ENCODE results near the gene RRP1. TPM values are rescaled to one million over a fixed set of nuclear protein-coding genes. Genes with fewer than 3 reads are reported as not detected.

The RRP1 gene
- total RNA-seq, 4 donors from 2014 or later, result 19.0 to 25.2 (median 20.8) TPM

- TF ChIP-seq EP300 (IDR thresholded peaks at IDR 0.05) (no peak), CTCF (IDR thresholded peaks at IDR 0.05) (no peak), POLR2AphosphoS5 (IDR thresholded peaks at IDR 0.05) (no peak), POLR2A (IDR thresholded peaks at IDR 0.05) (no peak)
- peaks cover 0 to 48% of the 10 kb centered on the region in 2 donors for H3K36me3 ChIP-seq
- 60 to 80% methylated on average over 1 to 14 of the region's 21 CpGs for WGBS, 2 donors (ENCODE audit: low coverage in 1 of 2)
- H3K27ac ChIP-seq, result no peak overlapping the region
- peaks cover 0 to 9% (median 7%) of the 10 kb centered on the region in 3 donors for H3K4me1 ChIP-seq
- no peak for ATAC-seq
- H3K9me3 ChIP-seq, result no peaks in the 10 kb centered on the region
- no peaks in the 10 kb centered on the region for H3K27me3 ChIP-seq
- no peak overlapping the region for H3K4me3 ChIP-seq
Observed at GRCh38 chr21:43806017-43806710, 16.8 kb downstream of the RRP1 start.

GRCh38 chr21:43808367-43808766 is 19.0 kb downstream of the RRP1 start:
- TF ChIP-seq POLR2A (IDR thresholded peaks at IDR 0.05) (no peak), CTCF (IDR thresholded peaks at IDR 0.05) (no peak), POLR2AphosphoS5 (IDR thresholded peaks at IDR 0.05) (no peak), EP300 (IDR thresholded peaks at IDR 0.05) (no peak)
- peaks cover 0 to 26% of the 10 kb centered on the region in 2 donors for H3K36me3 ChIP-seq
- no peak overlapping the region for H3K4me3 ChIP-seq
- H3K4me1 ChIP-seq, result peaks cover 0 to 24% (median 7%) of the 10 kb centered on the region in 3 donors
- no peak overlapping the region for H3K27ac ChIP-seq
- H3K9me3 ChIP-seq, result no peaks in the 10 kb centered on the region
- WGBS, 2 donors (ENCODE audit: low coverage in 1 of 2), result 60 to 67% methylated on average over 3 of the region's 18 CpGs
- ATAC-seq, result no peak
- H3K27me3 ChIP-seq, result no peaks in the 10 kb centered on the region

GRCh38 chr21:43808832-43809251 is 19.5 kb downstream of the RRP1 start:
- Histone ChIP-seq H3K27ac (no peak overlapping the region), H3K4me1 (peaks cover 0 to 24% (median 7%) of the 10 kb centered on the region in 3 donors), H3K27me3 (no peaks in the 10 kb centered on the region), H3K4me3 (no peak overlapping the region), H3K9me3 (no peaks in the 10 kb centered on the region), H3K36me3 (peaks cover 0 to 22% of the 10 kb centered on the region in 2 donors)
- TF ChIP-seq CTCF (IDR thresholded peaks at IDR 0.05), result no peak
- TF ChIP-seq POLR2AphosphoS5 (IDR thresholded peaks at IDR 0.05), result no peak
- no peak for TF ChIP-seq EP300 (IDR thresholded peaks at IDR 0.05)
- no peak for TF ChIP-seq POLR2A (IDR thresholded peaks at IDR 0.05)
- no peak for ATAC-seq
- 80 to 90% methylated on average over 4 to 16 of the region's 22 CpGs for WGBS, 2 donors (ENCODE audit: low coverage in 1 of 2)

GRCh38 chr21:43809346-43809799 is 20.0 kb downstream of the RRP1 start:
- Histone ChIP-seq H3K36me3 (peaks cover 0 to 16% of the 10 kb centered on the region in 2 donors), H3K4me3 (no peak overlapping the region), H3K27me3 (no peaks in the 10 kb centered on the region), H3K27ac (no peak overlapping the region), H3K4me1 (peaks cover 0 to 24% (median 7%) of the 10 kb centered on the region in 3 donors), H3K9me3 (no peaks in the 10 kb centered on the region)
- TF ChIP-seq POLR2AphosphoS5 (IDR thresholded peaks at IDR 0.05) (no peak), CTCF (IDR thresholded peaks at IDR 0.05) (no peak), POLR2A (IDR thresholded peaks at IDR 0.05) (no peak), EP300 (IDR thresholded peaks at IDR 0.05) (no peak)
- 61% methylated on average over 4 of the region's 16 CpGs; no CpG with 5 or more reads in 1 of the 2 donors for WGBS, 2 donors (ENCODE audit: low coverage in 1 of 2)
- no peak for ATAC-seq
